Hepatocyte (in vitro differentiated cells): ENCODE data around the gene FUS.

ENCODE experiments used
- CTCF ChIP-seq: fragments of 200-600 bp; sonication (generic); IDR thresholded peaks from 2 replicates; pipeline ENCODE4 v1.5.1; 2016; ENCODE audit warnings: antibody characterized with exemption, mild to moderate bottlenecking; ENCODE audit not compliant: poor library complexity
- EZH2 ChIP-seq: fragments of 200-600 bp; sonication (generic); IDR thresholded peaks from 2 replicates; pipeline ENCODE4 v1.6.1; 2016; ENCODE audit warnings: antibody characterized with exemption, mild to moderate bottlenecking, borderline replicate concordance
- EZH2phosphoT487 ChIP-seq: fragments of 200-600 bp; sonication (generic); IDR thresholded peaks from one replicate; pipeline ENCODE4 v1.6.1; 2018; ENCODE audit warnings: antibody characterized with exemption, mild to moderate bottlenecking, low read depth, moderate library complexity; ENCODE audit not compliant: unreplicated experiment, severe bottlenecking

GRCh38 chr16:31215287-31216162 is 35.6 kb downstream of the FUS start:
- no peak for TF ChIP-seq CTCF
- peak; percentile 35 for TF ChIP-seq EZH2
- no peak for TF ChIP-seq EZH2phosphoT487
